Glomerular visceral epithelial cell (primary cell): ENCODE results near the gene UVRAG.
A peak's percentile ranks its signal among the peaks of the same experiment; 100 is the strongest.
"Not testable (repeated sequence)": the region's sequence is repeated elsewhere in the genome, so short reads cannot be mapped to it uniquely, and the experiment has no call there.

Experiments used
- DNase-seq: peaks from one replicate; pipeline ENCODE4 v3.0.0-alpha.2; 2016; ENCODE audit errors: extremely low spot score

UVRAG gene

GRCh38 chr11:75919525-75919924, 104.5 kb downstream of the UVRAG start:
- DNase-seq = no peak

GRCh38 chr11:75920848-75921247, 105.8 kb downstream of the UVRAG start:
- DNase-seq = no peak

- DNase-seq = no peak
These were observed 106.8 kb downstream of the UVRAG start for GRCh38 chr11:75921808-75922207.

- peak; percentile 15 for DNase-seq
These were observed 110.2 kb downstream of the UVRAG start for GRCh38 chr11:75924966-75925784.

GRCh38 chr11:75925785-75926164, 110.8 kb downstream of the UVRAG start:
- peak; percentile 54 for DNase-seq

- no peak for DNase-seq
These were observed 114.7 kb downstream of the UVRAG start for GRCh38 chr11:75929706-75930105.

- no peak for DNase-seq
These were observed 115.5 kb downstream of the UVRAG start for GRCh38 chr11:75930534-75930933.

- no peak for DNase-seq
These were observed 116.1 kb downstream of the UVRAG start for GRCh38 chr11:75931124-75931523.

GRCh38 chr11:75933736-75934135, 118.7 kb downstream of the UVRAG start:
- DNase-seq = not testable (repeated sequence)

GRCh38 chr11:75934851-75935250, 119.8 kb downstream of the UVRAG start:
- DNase-seq = no peak

GRCh38 chr11:75938543-75938942, 123.5 kb downstream of the UVRAG start:
- no peak for DNase-seq

GRCh38 chr11:75939516-75939915, 124.5 kb downstream of the UVRAG start:
- DNase-seq = no peak

GRCh38 chr11:75939992-75940391, 125.0 kb downstream of the UVRAG start:
- no peak for DNase-seq

GRCh38 chr11:75940911-75941310, 125.9 kb downstream of the UVRAG start:
- no peak for DNase-seq

- no peak for DNase-seq
These were observed 129.5 kb downstream of the UVRAG start for GRCh38 chr11:75944515-75944914.

- DNase-seq = no peak
These were observed 130.4 kb downstream of the UVRAG start for GRCh38 chr11:75945446-75945845.

GRCh38 chr11:75945947-75946346, 130.9 kb downstream of the UVRAG start:
- no peak for DNase-seq

- no peak for DNase-seq
These were observed 131.8 kb downstream of the UVRAG start for GRCh38 chr11:75946531-75947530.

- no peak for DNase-seq
These were observed 134.1 kb downstream of the UVRAG start for GRCh38 chr11:75949023-75949672.

GRCh38 chr11:75950141-75950540, 135.1 kb downstream of the UVRAG start:
- DNase-seq = no peak

- no peak for DNase-seq
These were observed 139.0 kb downstream of the UVRAG start for GRCh38 chr11:75954039-75954438.

GRCh38 chr11:75955443-75955842, 140.4 kb downstream of the UVRAG start:
- DNase-seq = no peak
